GM18502 (cell line): ENCODE measurements around the gene DACT2.
"Not testable (repeated sequence)": the region's sequence is repeated elsewhere in the genome, so short reads cannot be mapped to it uniquely, and the experiment has no call there.

Experiments
- ATAC-seq: cut with Tn5 transposase; IDR thresholded peaks from one replicate; pipeline ENCODE4 v1.9.1; 2021; ENCODE audit warnings: mild to moderate bottlenecking; ENCODE audit not compliant: unreplicated experiment, poor library complexity

The DACT2 gene

GRCh38 chr6:168286116-168286515 is 33.5 kb downstream of the DACT2 start:
- no peak for ATAC-seq

GRCh38 chr6:168285456-168285855 is 34.1 kb downstream of the DACT2 start:
- ATAC-seq, result no peak

GRCh38 chr6:168284187-168284586 is 35.4 kb downstream of the DACT2 start:
- no peak for ATAC-seq

- no peak for ATAC-seq
These were observed 35.9 kb downstream of the DACT2 start for GRCh38 chr6:168283686-168284025.

GRCh38 chr6:168282985-168283685 is 36.4 kb downstream of the DACT2 start:
- no peak for ATAC-seq

- no peak for ATAC-seq
These were observed 37.8 kb downstream of the DACT2 start for GRCh38 chr6:168281826-168282225.

- not testable (repeated sequence) for ATAC-seq
These were observed 38.3 kb downstream of the DACT2 start for GRCh38 chr6:168281314-168281713.

- no peak for ATAC-seq
These were observed 38.7 kb downstream of the DACT2 start for GRCh38 chr6:168280899-168281245.

- ATAC-seq, result no peak
These were observed 39.3 kb downstream of the DACT2 start for GRCh38 chr6:168280020-168280898.

GRCh38 chr6:168279403-168279935 is 40.1 kb downstream of the DACT2 start:
- no peak for ATAC-seq

GRCh38 chr6:168278904-168279303 is 40.7 kb downstream of the DACT2 start:
- ATAC-seq, result no peak

GRCh38 chr6:168277274-168277669 is 42.3 kb downstream of the DACT2 start:
- no peak for ATAC-seq

GRCh38 chr6:168276576-168277273 is 42.9 kb downstream of the DACT2 start:
- no peak for ATAC-seq

- no peak for ATAC-seq
These were observed 44.4 kb downstream of the DACT2 start for GRCh38 chr6:168275168-168275567.

GRCh38 chr6:168274037-168274952 is 45.3 kb downstream of the DACT2 start:
- ATAC-seq, result no peak

GRCh38 chr6:168273441-168274036 is 46.0 kb downstream of the DACT2 start:
- no peak for ATAC-seq

- ATAC-seq, result no peak
These were observed 46.9 kb downstream of the DACT2 start for GRCh38 chr6:168272415-168273325.
